OCI-LY1 (cell line): ENCODE measurements around the gene KCNJ16.

Source experiments
- H2AFZ ChIP-seq: fragments of 200-600 bp; sonication (generic), shearing (Covaris generic); 2 replicates; pipeline ENCODE4 v1.6.0; 2014; ENCODE audit warnings: antibody characterized with exemption, mild to moderate bottlenecking, low read length
- H3F3A ChIP-seq: fragments of 200-600 bp; sonication (generic), shearing (Covaris generic); 2 replicates; pipeline ENCODE4 v1.6.0; 2014; ENCODE audit warnings: mild to moderate bottlenecking, antibody characterized with exemption, low read length, moderate library complexity; ENCODE audit not compliant: insufficient read depth
- H3K27ac ChIP-seq: fragments of 200-600 bp; sonication (generic); 2 replicates; pipeline ENCODE4 v1.5.1; 2014; ENCODE audit warnings: low read length, mixed run types, mild to moderate bottlenecking, low read depth; ENCODE audit not compliant: poor library complexity, severe bottlenecking
- H3K27me3 ChIP-seq: fragments of 200-600 bp; sonication (generic); 2 replicates; pipeline ENCODE4 v1.6.0; 2014; ENCODE audit warnings: antibody characterized with exemption, mild to moderate bottlenecking, low read length, moderate library complexity; ENCODE audit not compliant: insufficient read depth
- H3K36me3 ChIP-seq: fragments of 200-600 bp; sonication (generic); 2 replicates; pipeline ENCODE4 v1.6.1; 2014; ENCODE audit warnings: mild to moderate bottlenecking, antibody characterized with exemption, low read length, moderate library complexity, mixed read lengths; ENCODE audit not compliant: insufficient read depth
- H3K4me1 ChIP-seq: fragments of 200-600 bp; sonication (generic); 2 replicates; pipeline ENCODE4 v1.5.1; 2014; ENCODE audit warnings: mild to moderate bottlenecking, low read length, moderate library complexity; ENCODE audit not compliant: insufficient read depth, severe bottlenecking
- H3K4me2 ChIP-seq: fragments of 200-600 bp; sonication (generic), shearing (Covaris generic); 2 replicates; pipeline ENCODE4 v1.6.1; 2014; ENCODE audit warnings: low read length
- H3K4me3 ChIP-seq: fragments of 200-600 bp; sonication (generic); 2 replicates; pipeline ENCODE4 v1.5.1; 2014; ENCODE audit warnings: low read length, low read depth, mild to moderate bottlenecking, mixed read lengths; ENCODE audit not compliant: poor library complexity, severe bottlenecking
- H3K79me2 ChIP-seq: fragments of 200-600 bp; shearing (Covaris generic); 2 replicates; pipeline ENCODE4 v1.6.1; 2016; ENCODE audit warnings: mixed run types, low read length, mixed read lengths; ENCODE audit not compliant: insufficient read depth
- H3K9ac ChIP-seq: fragments of 200-600 bp; sonication (generic), shearing (Covaris generic); 2 replicates; pipeline ENCODE4 v1.6.1; 2014; ENCODE audit warnings: mild to moderate bottlenecking, low read length, mixed read lengths
- H3K9me2 ChIP-seq: fragments of 200-600 bp; sonication (generic), shearing (Covaris generic); 2 replicates; pipeline ENCODE4 v1.6.1; 2014; ENCODE audit warnings: low read depth, mild to moderate bottlenecking, low read length, mixed read lengths
- H3K9me3 ChIP-seq: fragments of 200-600 bp; shearing (Covaris generic); 2 replicates; pipeline ENCODE4 v1.6.1; 2014; ENCODE audit warnings: low read length, mixed read lengths
- H4K20me1 ChIP-seq: fragments of 200-600 bp; sonication (generic), shearing (Covaris generic); 2 replicates; pipeline ENCODE4 v1.6.0; 2016; ENCODE audit warnings: mild to moderate bottlenecking, low read length; ENCODE audit not compliant: insufficient read depth
- CTCF ChIP-seq: fragments of 200-600 bp; sonication (generic), shearing (Covaris generic); IDR thresholded peaks from 2 replicates; pipeline ENCODE4 v1.5.1; 2017; ENCODE audit warnings: mild to moderate bottlenecking, antibody characterized with exemption, low read length, moderate library complexity, mixed read lengths
- EZH2 ChIP-seq: fragments of 200-600 bp; sonication (generic), shearing (Covaris generic); IDR thresholded peaks from 2 replicates; pipeline ENCODE4 v1.8.0; 2017; ENCODE audit warnings: borderline replicate concordance, mixed run types, mild to moderate bottlenecking, antibody characterized with exemption, low read length, moderate library complexity, mixed read lengths

KCNJ16 gene

GRCh38 chr17:70171159-70171558 lies 96.1 kb downstream of the KCNJ16 start:
- Histone ChIP-seq H4K20me1 (no peaks in the 10 kb centered on the region), H3K4me3 (no peak overlapping the region), H3K4me1 (peaks cover 17% of the 10 kb centered on the region), H3K27ac (no peak overlapping the region), H3K9me2 (no peaks in the 10 kb centered on the region), H3K9me3 (no peaks in the 10 kb centered on the region), H3K9ac (no peak overlapping the region), H2AFZ (no peak overlapping the region), H3F3A (no peaks in the 10 kb centered on the region), H3K27me3 (no peaks in the 10 kb centered on the region), H3K79me2 (no peaks in the 10 kb centered on the region), H3K36me3 (no peaks in the 10 kb centered on the region), H3K4me2 (no peak overlapping the region)
- TF ChIP-seq CTCF, result no peak
- TF ChIP-seq EZH2, result no peak

- Histone ChIP-seq H3F3A (no peaks in the 10 kb centered on the region), H3K4me1 (peaks cover 17% of the 10 kb centered on the region), H3K4me3 (no peak overlapping the region), H3K27ac (no peak overlapping the region), H3K79me2 (no peaks in the 10 kb centered on the region), H3K36me3 (no peaks in the 10 kb centered on the region), H3K9ac (no peak overlapping the region), H3K4me2 (no peak overlapping the region), H3K9me3 (no peaks in the 10 kb centered on the region), H3K27me3 (no peaks in the 10 kb centered on the region), H2AFZ (no peak overlapping the region), H4K20me1 (no peaks in the 10 kb centered on the region), H3K9me2 (no peaks in the 10 kb centered on the region)
- TF ChIP-seq CTCF (no peak), EZH2 (no peak)
These were observed 97.4 kb downstream of the KCNJ16 start for GRCh38 chr17:70172449-70172848.

GRCh38 chr17:70172923-70173322 lies 97.9 kb downstream of the KCNJ16 start:
- Histone ChIP-seq H3F3A (no peaks in the 10 kb centered on the region), H3K36me3 (no peaks in the 10 kb centered on the region), H4K20me1 (no peaks in the 10 kb centered on the region), H3K4me3 (no peak overlapping the region), H3K9me3 (no peaks in the 10 kb centered on the region), H3K4me1 (peaks cover 17% of the 10 kb centered on the region), H2AFZ (no peak overlapping the region), H3K27me3 (no peaks in the 10 kb centered on the region), H3K9me2 (no peaks in the 10 kb centered on the region), H3K4me2 (no peak overlapping the region), H3K27ac (no peak overlapping the region), H3K9ac (no peak overlapping the region), H3K79me2 (no peaks in the 10 kb centered on the region)
- no peak for TF ChIP-seq EZH2
- TF ChIP-seq CTCF, result no peak
